Activated effector memory CD4-positive, alpha-beta T cell treated with Interleukin-2 at 50 U/mL for 16 hours (primary cell): Measurements from ENCODE around the gene FBXL20.
"Not testable (repeated sequence)": the region's sequence is repeated elsewhere in the genome, so short reads cannot be mapped to it uniquely, and the experiment has no call there.

Experiments used
- DNase-seq: peaks from one replicate; pipeline ENCODE4 v3.0.0-alpha.2; 2020

Gene FBXL20

DNA sequence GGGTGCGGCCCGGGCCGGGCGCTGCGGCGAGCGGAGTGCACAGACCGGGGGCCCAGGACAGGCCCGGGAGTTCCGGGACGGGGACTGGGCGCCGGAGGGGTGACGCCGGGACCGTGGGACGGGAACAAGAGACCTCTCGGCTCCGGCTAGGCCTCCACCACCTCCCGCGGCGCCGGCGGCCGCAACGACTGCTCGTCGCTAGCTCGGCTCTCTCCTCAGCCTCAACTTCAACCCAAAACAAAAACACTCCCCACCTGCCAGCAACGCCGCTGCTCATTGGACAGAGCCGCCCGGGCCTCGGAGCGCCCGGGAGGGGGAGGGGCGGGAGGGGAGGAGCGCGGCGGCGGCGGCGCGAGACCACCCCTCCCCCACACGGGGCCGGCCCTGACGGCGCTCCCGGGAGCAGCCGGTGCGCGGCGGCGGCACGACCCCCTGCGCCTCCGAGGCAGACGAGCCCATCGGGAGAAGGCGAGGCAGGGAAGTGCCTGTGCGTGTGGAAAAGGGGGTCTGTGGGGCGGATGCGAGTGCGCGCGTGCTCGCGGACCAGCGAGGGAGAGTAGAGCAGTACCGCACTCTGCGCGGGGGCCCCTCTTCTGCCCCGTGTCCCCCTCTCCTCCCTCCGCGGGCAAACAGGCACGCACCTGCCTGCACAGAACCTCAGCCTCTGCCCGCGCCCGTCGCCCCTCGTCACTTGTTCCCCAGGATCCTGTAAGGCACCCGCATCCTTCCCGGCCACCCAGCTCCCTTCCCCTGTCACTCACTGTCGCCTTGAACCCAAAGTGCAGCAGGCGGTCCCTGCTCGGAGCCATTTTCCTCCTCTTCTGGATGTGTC, at the start of gene FBXL20:
Gene FBXL20 (minus strand): TSS at position 215 of the 832 bp plus-strand sequence. CDS start 224 bp downstream, outside the sequence.
- peak; percentile 88 for DNase-seq

DNA sequence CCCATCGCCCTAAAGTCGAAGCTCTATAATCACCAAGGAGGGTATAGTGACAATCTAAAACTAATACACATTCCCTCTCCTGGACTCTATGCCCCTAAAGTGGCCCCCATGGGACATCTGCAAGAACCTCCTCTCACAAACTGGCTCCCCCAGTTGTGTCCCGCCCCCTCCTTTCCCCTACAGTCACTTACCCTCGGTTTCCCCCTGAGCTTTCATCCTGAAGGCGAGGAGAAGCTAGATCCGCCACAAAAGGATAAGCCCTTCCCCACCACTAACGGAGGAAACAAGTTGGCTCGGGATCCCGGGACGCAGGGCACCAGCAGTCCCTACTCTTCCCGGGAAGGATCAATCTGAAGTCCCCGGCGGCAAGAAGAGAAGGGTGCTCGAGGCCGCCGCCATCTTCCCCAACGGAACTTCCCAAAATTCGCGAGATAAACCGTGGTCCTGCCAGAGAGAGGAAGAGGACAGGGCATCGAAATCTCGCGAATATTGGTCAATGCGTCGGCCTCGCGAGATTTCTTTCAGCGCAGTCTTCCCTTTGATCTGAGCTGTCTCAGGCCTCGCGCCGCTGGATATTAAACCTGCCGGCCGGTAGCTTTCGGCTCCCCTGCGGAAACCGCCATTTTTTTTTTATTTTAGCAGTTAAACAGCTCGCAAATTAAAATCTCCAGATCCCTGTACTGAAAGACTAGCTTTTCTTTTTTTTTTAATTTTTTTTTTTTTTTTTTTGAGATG, 49.6 kb upstream of the FBXL20 start, which contains the start of gene MED1:
Gene MED1 (minus strand): TSS at position 417 of the 735 bp plus-strand sequence. CDS start 201 bp downstream, at position 216.
- peak; percentile 84 for DNase-seq

DNA sequence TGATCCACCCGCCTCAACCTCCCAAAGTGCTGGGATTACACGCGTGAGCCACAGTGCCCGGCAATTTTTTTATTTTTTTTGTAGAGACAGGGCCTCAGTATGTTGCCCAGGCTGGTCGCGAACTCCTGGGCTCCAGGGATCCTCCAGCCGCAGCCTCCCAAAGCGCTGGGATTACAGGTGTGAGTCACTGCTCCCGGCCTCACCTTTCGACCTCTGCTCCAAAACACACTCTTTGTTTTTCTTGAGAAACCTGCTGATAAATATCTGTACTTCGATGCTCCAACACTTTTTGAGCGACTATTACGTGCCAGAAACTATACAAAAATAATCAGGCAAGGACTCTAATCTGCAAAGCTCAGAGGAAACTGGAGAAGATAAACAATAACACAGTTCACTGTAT, 48.6 kb upstream of the FBXL20 start:
- no peak for DNase-seq

DNA sequence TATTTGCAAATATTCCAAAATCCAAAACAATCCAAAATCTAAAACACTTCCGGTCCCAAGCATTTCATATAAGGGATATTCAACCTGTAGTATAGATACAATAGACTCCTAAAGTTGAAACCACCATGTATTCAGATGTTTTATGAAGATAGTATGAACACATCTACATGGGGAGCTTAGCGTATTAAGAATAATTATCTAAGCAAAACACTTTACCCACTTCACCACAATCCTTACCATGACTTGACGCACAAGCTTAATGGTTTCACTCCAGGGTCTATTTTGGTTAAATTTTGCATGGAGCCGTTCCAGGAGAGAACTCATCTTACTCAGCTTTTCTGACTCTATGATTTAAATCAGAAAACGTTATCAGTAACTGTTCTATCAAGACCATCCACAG, 46.1 kb upstream of the FBXL20 start:
- DNase-seq: no peak

GRCh38 chr17:39443326-39443725, 41.9 kb upstream of the FBXL20 start:
- DNase-seq: no peak

GRCh38 chr17:39439868-39440267, 38.4 kb upstream of the FBXL20 start:
- DNase-seq: not testable (repeated sequence)

GRCh38 chr17:39429600-39429999, 28.2 kb upstream of the FBXL20 start:
- no peak for DNase-seq

- DNase-seq: no peak
Measured at GRCh38 chr17:39416141-39416540, 14.7 kb upstream of the FBXL20 start.

DNA sequence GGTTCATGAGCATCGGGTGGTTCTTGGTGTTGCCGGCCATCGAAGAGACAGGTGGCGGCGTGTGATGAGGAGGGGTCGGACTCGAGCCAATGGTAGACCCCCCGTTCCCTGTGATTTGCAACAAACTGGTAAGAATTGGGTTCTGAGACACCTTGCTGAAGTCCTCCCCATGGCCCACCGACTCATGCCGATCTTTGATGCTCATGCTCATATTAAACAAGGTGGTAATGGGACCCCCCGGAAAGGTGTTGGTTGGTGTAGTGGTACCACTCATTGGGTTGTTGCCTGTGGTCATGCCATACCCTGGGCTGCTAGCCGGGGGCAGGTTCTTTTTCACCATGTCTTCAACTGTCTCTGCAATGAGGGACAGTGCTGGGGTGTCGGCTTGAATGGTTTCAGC, 8.9 kb upstream of the FBXL20 start:
- DNase-seq: no peak

DNA sequence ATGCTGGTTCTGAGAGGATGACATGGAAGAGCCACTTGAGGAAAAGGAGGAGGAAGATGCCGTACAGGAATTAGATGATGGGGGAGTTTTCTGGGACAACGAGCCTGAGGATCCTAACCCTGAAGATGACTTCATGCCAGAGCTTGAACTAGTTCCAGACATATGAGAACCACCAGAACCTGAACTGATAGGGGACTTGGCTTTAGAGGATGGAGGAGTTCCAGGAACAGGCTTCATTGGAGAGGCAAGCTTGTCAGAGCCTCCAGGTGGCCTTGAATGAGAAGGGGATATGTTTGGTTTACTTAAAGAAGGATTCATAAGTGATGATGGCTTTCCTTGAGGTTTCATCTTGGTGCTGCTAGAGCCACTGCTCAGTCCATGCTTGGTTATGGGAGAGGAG, 6.9 kb upstream of the FBXL20 start:
- no peak for DNase-seq

DNA sequence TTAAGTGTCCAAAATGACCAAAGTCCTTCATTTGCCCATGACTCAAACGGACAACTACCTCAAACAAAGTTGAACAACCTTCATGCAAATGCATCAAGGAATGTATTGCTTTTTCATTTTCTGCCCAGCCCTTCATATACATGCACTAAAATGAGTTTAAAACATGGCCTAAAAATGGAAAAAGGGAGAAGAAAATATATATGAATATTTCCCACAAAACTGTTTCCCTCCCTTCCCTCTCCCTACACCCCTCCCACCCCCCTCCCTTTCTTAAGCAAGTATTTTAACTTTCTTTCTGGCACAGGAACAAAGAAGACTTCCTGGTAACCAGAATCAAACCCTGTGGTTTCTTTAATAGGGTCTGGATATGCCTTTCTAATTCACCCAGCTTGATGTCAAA, 5.5 kb upstream of the FBXL20 start:
- DNase-seq: no peak

DNA sequence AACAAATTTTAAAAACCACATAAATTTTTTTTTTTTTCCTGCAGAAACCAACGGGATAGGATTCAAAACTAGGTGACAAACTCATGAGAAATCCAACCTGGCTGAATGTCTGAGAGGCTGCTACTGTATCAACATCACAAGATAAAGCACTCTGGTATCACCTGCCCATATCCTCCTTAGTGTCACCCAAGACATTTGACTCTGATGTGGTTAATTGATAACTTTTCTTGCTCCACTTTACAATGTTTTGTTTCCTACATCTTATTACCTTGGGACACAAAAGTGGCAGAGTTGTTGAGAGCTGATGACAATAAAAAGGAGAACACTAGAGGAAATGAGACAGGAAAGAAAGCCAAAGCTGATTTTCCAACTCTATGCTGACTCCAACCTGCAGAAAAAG, 4.0 kb upstream of the FBXL20 start:
- no peak for DNase-seq

DNA sequence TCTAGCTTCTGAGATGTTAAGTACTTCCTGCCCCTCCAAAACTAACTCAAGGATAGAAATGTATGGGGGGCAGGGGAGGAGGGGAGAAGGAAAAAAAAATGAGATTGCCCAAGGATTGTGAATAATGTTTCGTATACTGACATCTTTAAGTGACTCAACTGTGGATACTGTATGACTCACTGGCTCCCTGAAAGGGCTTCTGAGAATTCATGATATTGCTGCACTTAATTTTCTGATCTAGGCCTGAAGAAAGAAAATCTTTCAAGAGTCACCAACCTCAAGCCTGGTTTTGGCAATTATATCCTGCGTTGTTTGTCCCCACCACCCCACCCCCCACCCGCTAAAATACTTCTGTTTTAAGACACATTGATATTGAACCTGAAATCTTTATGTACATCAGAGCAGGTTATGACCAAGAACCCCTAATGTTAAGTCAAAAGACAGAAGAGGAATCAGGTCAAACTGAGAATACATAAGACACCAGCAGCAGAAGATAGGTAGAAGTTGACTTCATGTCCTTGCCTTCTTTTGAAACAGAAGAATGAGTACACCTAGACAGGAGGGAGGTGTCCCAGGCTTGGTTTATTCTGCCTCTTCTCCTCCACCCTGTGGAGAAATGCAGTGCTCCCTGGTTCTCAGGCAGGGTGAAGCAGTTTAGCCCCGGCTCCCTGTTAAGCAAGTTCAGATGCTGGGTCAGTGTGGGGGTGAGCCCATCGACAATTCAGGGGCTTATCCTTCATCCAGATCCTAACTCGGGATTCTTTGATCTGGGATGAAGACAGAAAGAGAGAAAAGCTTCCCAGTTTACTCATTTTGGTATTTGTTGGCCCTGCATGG, 3.3 kb upstream of the FBXL20 start:
- DNase-seq: no peak

DNA sequence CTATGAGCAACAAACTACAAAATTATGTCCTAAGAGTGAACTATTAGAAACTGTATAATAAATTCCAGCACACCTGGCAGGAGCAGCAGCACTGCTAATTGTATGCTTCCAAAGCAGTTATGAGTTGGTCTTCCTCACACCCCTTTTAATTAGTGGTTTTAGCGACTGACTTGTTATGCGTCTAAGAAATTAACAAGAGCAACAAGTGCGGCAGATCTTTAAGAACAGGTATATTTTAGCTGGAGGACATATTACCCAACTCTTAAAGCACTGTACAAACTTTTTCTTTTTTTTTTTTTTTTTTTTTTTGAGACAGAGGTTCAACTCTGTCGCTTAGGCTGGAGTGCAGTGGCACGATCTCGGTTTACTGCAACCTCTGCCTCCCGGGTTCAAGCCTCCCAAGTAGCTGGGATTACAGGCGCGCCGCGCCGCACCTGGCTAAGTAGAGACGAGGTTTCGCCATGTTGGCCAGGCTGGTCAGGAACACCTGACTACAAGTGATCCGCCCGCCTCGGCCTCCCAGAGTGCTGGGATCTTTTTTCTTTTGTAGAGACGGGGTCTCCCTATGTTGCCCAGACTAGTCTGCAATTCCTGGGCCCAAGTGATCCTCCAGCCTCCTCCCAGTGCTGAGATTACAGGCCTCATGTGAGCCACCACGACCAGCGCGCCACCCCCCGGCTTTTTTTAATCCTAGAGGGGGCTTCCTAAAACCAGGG, 1.6 kb upstream of the FBXL20 start:
- no peak for DNase-seq

- DNase-seq: peak; percentile 75
Measured at GRCh38 chr17:39402244-39402889, 941 bp upstream of the FBXL20 start.

DNA sequence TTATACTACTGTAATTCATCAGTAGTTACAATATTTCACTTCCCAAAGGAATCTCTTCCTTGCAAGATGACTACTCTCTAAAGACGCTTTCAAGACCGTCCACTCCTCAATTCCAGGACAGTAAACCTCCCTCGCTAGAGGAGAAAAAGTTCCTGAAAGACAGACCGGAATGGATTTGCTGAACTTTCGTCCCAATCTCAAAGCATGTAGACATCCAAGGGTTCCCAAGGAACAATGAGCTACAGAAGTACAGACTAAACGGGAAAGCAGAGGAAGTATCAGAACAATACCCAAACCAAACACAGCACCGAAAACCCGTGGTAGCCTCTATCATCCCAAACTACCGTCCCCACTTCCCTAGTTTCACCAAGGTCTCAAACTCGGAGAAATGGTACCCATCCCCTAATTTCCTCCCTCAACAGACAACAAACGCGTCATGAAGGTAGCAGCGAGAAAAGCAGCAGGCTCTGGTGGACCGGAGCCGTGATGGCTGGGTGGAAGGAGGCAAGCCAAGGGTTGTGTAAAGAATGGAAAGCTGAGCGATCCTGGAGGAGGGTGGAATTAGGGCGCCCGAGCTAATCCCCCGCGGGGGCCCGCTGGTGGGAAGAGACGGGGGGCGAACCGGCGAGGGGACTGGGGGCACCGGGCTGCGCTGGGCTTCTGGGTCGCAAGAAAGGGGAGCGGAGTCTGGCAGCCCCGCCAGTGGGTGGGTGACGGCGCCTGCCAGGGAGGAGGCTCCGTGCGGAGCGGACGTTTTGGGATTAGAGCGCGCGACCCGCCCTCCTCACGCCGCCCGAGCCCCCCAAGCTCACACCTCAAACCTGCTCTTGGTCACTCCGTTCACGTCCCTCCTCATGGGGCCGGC, 647 bp downstream of the FBXL20 start:
- peak; percentile 2 for DNase-seq

GRCh38 chr17:39399791-39400190, 1.6 kb downstream of the FBXL20 start:
- no peak for DNase-seq

DNA sequence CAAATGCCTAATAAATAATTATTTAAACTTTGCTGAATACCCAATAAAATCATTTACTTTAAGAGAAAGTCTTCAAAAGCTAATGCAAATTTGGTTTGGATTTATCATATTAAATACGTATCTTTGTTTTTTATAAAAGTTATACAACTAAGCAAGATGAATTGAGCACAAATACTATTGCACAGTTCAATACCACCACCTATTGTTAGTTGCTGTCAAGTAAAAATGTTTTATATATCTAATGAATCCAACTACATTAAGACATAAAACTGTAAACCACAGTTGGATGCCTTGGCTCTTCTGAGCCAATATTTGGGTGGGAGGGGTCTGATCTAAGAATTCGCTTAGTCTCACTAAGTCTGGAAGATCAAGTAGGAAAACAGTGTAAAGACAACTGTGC, 7.7 kb downstream of the FBXL20 start:
- no peak for DNase-seq

DNA sequence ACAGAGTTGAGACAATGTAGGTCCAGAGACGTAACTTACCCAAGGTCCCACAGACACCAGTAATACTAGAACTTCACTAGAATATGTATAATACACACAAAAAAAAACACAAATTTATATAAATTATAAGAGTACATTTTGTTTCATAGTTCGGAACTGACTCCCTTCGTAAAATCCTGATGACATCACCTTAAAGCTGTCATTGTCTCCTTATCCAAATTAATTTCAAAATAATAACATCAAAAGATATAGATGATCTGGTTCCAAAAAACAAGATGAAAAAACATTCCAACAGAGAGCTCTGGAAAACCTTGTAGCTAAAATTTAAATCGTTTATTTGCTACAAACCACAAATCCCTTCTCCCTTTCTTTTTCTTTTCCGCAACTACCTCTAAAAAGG, 10.0 kb downstream of the FBXL20 start:
- DNase-seq: no peak

- DNase-seq: no peak
Measured at GRCh38 chr17:39385040-39385439, 16.4 kb downstream of the FBXL20 start.

- no peak for DNase-seq
Measured at GRCh38 chr17:39380144-39380543, 21.3 kb downstream of the FBXL20 start.
